ENCODE data around the gene YIPF2.

Gene YIPF2

DNA sequence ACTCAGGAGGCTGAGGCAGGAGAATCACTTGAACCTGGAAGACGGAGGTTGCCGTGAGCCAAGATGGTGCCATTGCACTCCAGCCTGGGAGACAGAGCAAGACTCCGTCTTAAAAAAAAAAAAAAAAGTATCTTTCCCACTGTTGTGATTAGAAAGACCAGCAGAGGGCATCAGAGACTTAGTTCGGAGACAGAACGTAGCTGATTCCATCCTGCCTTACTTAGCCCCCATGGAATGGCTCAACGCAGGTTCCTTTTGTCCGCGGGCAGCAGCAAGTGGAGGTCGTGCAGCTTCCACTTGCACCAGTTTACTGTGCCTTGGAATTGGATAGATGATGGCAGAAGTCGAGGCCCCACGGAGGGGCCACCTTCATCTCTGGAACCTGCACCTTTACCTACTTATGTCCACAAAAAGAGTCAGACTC lies 8.2 kb upstream of the YIPF2 start:
- peak; percentile 54 for DNase-seq

DNA sequence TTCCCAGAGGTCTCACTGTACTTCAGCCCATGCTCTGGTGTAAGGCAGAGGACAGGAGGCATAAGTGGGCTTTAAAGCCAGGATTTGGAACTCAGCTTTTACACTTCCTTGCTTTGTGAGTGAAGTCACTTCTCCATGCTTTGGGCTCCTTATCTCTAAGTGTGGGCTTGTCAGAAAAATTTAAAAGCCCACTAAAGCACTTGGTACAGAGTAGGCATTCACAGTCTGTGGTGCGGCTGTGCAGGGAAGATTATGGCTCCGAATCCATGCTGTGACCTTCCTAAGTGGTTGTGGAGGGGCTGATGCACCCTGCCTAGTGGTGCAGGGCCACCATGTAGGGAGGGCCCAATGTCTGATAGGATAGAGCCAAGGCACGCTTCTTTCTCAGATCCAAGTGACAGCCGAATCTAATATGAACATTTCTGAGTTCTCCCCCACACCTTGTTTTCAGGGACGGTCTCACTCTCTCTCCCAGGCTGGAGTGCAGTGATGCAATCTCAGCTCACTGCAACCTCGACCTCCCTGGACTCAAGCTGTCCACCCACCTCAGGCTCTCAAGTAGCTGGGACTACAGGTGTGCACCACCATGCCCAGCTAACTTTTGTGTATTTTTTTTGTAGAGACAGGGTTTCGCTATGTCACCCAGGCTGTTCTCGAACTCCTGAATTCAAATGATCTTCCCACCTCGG lies 7.1 kb upstream of the YIPF2 start:
- no peak for DNase-seq

DNA sequence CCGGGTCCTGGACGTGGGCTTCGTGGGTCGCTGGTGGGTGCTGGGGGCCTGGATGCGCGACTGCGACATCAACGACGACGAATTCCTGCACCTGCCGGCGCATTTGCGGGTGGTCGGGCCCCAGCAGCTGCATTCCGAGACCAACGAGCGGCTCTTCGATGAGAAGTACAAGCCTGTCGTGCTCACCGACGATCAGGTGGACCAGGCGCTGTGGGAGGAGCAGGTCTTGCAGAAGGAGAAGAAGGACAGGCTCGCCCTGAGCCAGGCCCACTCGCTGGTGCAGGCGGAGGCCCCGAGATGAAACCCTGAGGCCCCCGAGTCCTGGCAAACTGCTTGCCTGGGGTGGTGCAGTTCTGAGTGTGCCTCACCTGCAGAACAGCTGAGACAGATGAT lies 959 bp upstream of the YIPF2 start:
- DNase-seq, result no peak

DNA sequence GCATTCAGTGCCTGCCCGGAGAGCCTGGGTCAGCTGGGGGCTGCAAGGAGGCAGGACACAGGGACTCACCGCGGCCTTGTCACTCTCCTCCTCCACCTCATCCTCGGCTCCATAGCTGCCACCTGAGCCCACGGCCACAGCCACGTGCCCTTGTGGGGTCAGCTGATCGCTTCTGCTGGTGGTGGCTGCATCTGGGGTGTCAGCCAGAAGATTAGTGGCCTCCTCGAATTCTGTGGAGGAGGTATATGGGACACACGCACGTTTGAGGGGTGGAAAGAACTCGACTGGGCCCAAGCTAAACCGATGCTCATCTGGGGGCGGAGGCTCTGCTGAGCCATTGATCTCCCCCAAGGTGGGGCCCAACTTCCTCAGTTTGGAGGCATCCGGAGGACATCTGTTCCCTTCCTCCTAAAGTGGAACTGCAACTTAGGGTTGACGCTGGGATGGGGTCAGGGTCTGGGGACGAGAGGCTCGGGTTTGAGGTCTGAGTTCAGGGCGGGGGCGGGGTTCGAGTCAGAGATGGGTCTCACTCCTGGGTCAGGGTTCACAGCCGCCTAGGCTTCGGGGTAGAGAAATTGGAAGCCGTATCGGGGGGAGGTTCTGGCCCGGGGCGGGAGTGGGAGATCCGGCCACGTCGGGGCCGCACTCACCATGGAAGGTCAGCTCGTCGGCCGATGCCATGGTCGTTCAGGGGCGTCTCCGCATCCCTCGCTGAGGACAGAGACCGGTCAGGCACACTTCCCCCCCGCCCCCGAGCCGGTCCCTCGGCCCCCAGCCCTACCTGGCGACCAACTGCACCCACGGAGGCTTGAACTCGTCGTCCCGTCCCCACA lies 493 bp downstream of the YIPF2 start:
- DNase-seq, result no peak

DNA sequence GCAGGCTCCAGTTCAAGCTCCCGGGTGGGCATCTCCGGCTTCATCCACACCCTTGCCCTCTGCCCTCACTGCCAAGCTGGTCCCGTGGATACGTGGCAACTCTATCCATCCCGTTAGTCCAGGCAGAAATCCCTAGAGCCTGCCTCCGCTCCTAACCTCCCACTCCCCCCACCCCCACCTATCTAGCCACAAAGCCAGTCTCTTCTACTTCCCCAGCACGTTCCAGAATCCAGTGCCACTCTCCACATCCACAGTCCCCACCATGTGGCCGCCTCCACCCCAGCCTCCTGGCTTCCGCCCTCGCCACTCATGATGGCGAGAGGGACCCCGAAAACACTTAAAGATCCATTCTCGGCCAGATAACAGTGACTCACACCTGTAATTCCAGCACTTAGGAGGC lies 3.8 kb downstream of the YIPF2 start:
- DNase-seq, result no peak

DNA sequence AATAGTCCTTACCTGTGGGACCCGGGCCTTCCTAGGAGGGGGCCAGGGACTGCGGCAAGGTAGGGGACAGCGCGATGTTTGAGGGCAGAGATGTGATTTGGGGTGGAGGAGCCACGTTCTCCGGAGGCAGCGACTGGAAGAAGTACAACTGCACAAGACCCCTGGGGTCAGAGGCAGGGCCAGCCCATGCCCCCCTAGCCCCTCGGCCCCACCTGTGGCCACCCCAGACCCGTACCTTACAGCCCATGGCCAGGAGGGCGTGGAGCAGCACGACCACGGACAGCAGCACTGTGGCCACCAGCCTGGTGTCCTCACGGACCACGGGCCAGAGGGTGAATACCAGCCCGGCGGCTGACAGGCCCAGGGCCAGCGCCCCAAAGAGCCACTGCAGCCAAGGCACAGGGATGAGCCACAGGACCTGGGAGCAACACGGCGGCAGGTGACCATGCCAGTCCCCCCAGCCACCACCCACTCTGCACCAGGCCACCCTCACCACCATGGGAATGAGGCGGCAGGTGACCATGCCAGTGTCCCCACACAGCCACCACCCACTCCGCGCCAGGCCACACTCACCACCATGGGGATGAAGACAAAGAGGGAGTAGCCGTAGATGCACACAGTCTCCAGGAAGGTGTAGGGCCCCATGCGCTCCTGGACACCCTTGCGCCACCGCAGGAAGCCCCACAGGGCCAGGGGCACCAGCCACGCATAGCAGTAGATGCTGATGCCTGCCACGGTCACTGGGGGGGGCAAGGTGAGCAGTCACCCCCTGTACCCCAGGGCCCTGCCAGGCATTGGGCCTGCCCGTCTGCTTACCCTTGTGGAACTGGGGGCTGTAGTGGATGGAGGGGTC lies 5.0 kb downstream of the YIPF2 start:
- no peak for DNase-seq

DNA sequence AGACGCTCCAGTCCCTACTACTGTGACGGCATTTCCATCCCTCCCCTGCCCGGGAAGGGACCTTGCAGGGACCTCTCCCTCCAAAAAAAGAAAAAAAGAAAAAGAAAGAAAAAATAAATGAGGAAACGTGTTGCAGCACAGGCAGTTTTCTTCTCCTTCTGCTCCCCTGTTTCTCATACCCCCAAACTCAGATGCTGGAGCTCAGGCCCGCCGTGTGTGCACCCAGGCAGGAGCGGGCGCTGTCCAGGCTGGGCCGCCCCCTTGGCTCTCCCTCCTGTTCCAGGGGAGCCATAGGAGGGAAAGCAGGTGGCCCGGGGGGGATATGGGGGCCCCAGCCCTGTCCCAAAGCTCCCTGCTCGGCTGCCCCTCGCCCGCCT lies 5.8 kb downstream of the YIPF2 start:
- DNase-seq, result no peak

DNA sequence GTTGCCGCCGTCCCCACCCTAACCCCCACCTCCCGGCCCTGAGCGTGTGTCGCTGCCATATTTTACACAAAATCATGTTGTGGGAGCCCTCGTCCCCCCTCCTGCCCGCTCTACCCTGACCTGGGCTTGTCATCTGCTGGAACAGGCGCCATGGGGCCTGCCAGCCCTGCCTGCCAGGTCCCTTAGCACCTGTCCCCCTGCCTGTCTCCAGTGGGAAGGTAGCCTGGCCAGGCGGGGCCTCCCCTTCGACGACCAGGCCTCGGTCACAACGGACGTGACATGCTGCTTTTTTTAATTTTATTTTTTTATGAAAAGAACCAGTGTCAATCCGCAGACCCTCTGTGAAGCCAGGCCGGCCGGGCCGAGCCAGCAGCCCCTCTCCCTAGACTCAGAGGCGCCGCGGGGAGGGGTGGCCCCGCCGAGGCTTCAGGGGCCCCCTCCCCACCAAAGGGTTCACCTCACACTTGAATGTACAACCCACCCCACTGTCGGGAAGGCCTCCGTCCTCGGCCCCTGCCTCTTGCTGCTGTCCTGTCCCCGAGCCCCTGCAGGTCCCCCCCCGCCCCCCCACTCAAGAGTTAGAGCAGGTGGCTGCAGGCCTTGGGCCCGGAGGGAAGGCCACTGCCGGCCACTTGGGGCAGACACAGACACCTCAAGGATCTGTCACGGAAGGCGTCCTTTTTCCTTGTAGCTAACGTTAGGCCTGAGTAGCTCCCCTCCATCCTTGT lies 6.4 kb downstream of the YIPF2 start:
- DNase-seq, result no peak

DNA sequence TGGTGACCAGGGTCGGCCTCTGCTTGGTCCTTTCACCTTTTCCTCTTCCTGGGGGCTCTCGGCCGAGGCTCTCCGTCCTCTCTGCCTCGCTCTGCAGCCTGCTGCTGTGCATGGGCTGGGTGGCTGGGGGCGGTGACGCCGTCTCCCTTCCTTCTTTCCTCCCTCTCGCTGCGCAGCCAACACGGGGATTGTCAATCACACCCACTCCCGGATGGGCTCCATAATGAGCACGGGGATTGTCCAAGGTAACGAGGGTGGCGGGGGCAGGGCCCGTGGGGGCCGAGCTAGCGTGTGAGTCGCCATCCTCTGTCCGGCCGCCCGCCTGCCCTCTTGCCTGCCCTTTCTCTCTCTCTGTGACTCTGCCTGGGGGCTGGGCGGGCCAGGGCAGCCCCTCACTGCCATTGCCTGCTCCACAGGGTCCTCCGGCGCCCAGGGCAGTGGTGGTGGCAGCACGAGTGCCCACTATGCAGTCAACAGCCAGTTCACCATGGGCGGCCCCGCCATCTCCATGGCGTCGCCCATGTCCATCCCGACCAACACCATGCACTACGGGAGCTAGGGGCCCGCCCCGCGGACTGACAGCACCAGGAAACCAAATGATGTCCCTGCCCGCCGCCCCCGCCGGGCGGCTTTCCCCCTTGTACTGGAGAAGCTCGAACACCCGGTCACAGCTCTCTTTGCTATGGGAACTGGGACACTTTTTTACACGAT lies 7.1 kb downstream of the YIPF2 start:
- DNase-seq, result no peak

DNA sequence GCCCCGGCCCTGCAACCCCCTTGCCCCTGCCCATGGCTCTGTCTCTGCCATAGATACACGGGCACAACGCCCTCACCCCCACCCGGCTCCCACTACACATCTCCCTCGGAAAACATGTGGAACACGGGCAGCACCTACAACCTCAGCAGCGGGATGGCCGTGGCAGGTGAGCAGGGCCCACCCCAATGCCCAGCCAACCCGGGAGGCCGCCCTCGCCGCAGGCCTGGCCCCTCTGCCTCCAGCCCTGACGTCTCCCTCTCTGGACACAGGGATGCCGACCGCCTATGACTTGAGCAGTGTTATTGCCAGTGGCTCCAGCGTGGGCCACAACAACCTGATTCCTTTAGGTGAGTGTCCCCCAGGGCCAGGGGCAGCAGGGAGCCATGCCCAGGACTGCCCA lies 7.7 kb downstream of the YIPF2 start:
- DNase-seq, result no peak

DNA sequence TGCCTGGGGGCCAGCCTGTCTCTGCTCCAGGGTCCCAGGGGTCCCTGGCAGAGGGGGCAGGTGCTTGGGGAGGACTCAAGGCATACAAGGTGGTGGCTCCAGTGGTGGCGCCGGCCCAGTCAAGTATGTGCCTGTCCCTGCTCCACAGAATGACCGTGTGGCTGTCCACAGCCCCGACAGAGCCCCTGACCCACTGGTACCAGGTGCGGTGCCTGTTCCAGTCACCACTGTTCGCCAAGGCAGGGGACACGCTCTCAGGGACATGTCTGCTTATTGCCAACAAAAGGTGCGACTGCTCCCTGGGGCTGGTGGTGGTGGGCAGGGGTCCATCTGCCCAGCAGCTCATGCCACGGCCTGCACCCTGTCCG lies 8.2 kb downstream of the YIPF2 start:
- DNase-seq, result no peak

DNA sequence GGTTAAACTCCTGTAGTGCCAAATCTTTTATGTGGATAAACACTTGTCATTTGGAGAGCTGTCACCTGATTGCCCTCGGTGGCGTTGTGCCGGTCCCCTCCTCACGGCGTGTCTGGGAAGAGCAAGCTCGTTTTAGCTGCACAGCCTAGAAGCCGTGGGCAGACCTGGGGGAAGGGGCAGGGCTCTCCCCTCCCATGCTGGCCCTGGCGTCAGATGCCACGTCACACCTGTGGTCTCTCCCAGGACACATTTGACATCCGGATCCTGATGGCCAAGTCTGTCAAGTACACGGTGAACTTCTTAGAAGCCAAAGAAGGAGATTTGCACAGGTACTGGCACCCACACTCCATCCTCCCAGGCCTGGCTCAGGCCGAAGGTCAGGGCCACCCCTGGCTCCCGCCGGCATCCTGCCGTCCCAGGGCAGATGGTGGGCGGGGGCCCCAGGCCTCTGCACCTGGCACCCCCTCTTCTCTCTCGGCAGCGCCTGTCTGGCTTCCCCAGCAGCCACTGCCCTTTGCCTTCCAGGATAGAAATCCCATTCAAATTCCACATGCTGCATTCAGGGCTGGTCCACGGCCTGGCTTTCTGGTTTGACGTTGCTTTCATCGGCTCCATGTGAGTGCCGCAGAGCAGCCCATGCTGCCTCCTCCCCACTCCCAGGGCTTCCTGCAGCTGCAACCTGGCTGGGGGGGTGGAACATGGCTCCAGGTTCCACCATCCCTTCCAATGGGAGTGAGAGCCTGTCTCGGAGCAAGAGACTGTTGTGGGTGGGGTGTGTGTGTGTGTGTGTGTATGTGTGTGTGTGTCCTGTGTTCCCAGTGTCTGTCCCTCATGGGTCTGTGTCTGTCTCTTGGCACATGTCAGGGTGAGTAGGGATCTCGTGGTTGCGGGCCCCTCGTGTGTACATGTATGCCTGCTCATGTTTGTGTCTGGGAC lies 8.8 kb downstream of the YIPF2 start:
- DNase-seq, result no peak

DNA sequence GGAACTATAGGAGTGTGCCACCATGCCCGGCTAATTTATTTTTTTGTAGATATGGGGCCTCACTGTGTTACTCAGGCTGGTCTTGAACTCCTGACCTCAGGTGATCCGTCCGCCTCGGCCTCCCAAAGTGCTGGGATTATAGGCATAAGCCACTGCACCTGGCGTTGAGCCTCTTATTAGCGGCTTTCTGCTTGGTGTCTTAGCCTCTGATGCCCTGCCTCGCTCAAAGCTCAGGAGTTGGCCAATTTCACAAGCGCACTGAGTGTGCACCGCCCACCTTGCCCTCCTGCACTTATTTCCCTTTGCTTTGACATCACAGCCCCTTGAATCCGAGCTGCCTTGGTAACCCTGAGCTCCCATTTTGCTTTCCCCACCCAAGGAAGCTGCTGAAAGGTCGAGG lies 10.1 kb downstream of the YIPF2 start:
- DNase-seq, result no peak

DNA sequence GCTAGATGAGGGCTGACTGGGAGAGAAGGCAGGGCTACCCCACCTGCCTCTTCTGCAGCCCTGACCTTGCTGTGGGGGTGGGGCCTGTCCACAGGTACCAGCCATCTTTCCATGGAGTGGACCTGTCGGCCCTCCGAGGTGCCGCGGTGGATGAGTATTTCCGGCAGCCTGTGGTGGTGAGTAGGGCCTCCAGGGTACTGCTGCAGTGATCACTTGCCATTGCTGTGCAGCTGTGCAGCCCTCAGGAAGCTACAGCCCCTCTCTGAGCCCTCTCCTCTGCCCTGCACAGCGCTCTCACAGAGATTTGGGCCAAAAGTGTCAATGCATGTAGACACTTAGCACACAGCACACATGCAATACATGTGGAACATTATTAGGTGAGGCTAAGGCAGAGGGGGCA lies 11.8 kb downstream of the YIPF2 start:
- DNase-seq, result no peak

DNA sequence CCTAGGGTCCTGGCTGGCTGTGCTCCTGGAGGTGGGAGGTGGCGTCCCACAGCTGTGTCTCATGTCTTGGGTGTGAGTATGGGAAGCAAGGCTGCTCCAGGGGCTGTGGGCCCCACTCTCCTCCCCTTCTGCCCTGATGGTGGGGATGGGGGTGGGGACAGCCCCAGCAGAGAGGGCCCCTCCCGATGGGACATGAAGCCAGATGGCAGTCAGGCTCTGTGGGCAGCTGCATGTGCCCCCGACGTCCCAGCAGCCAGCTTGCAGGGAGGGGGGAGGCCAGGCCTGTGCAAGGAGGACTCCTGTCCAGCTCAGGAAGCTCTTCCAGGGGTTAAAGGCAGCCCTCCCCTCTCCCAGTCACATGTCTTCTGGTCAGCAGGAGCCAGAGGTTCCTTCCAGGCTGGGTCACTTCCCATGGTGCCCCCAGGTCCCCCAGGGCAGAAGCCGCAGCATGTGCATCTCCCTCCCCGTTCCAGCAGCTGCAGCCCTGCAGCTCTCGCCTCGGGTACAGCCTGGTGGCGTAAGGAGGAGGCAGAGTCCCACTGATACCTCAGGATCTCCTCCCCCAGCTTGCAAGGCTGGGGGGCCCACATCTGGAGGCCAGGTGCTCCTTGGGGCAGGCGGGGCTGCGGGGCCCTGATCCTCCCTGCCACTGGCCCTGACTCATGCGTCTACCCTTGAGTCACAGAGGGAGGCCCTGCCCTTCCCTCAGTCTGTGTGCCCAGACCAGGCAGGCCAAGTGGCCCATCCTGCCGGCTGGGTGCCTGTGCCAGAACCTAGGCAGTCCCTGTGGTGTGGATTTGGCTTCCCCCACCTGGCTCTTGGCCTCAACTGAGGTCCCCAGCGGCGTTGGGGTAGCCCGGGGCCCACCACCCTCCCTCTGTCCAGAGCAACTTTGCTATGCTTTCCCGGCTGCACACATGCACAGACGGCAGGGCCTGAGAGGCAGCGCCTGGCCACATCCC lies 13.0 kb downstream of the YIPF2 start:
- DNase-seq, result peak; percentile 75

DNA sequence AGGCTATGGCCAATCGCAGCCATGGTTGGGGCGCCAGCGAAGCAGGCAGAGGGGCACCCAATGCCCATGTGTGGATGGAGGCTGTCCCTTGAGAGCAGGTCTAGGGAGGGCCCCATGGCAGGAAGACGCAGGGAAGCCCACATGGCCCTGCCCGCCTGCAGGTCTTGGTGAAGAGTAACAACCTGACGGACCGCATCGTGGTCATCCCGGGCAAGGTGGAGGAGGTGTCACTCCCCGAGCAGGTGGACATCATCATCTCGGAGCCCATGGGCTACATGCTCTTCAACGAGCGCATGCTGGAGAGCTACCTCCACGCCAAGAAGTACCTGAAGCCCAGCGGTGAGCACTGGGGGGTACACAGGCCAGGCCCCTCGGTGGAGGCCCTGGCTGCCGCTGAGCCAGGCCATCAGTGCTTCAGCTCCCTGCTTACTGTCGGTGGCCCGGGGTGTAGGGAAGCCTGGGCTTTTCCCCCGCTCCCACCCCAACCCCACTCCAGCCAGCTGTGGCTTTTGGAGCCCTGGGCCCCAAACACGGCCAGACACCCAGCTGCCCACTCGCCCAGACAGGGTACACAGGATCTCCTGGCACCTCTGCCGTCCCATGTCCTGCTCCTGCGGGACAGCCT lies 14.6 kb downstream of the YIPF2 start:
- DNase-seq, result no peak

DNA sequence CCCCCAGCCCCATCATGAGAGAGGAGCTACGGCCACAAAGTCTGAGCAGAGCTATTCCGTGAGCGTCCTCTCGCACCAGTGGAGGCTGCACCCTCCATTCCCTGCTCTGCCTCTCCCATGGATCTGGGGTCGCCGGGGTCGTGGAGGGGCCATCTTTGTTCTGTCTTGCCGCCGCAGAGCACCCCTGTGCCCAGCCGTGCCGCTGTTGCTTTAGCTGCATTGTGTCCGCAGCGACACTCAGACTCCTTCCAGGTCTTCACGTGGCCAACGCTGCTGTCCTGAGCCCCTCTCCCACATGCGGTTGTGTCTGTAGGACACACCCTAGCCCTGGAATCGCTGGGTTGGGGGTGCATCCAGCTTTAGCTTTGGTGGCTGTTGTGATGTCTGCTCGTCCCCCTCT lies 15.8 kb downstream of the YIPF2 start:
- DNase-seq, result no peak

DNA sequence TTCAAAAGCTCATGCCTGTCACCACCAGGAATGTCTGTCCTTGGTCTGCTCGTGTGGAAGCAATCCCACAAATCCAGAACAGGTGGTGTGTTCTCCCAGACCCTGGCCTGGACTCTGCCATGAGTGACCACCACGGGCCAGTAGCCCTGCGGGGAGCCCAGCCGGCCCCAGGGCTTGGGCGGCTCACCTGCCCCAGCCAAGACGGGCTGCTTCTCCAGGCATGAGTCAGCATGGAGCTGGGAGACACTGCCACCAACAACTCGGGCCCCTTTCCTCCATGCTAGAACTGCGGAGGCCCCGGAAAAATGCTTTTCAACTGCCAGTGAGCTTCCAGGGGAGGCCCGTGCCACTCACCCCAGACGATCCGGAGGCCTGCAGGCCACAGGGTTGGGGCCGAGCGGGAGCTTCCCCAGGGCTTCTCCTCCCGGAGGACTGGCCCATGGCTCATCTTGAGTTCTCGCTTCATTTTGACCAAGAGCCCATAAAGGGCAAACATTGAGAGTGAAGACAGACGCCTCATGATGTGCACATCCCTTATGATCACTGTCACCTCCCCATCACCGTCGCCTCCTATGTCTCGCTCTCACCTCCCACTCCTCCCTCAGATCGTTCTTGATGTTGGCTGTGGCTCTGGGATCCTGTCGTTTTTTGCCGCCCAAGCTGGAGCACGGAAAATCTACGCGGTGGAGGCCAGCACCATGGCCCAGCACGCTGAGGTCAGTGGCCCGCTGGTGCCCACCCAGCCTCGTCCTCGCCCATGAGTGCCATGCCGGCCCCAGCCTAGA lies 16.7 kb downstream of the YIPF2 start:
- no peak for DNase-seq
